IMR-90 (cell line): ENCODE data around the gene LMLN. TPM values are rescaled to one million over a fixed set of nuclear protein-coding genes. Genes with fewer than 3 reads are reported as not detected.

Experiments used
- ATAC-seq: fragments of 200-7000 bp; cut with Tn5 transposase; 2 replicates; pipeline ENCODE4 v1.9.1; 2020; ENCODE audit warnings: low read depth, mild to moderate bottlenecking, moderate library complexity
- BruUV-seq: library from RNA; stranded (reverse); fragments of 400-500 nt; replicated peaks from 2 replicates; lab custom pipeline; 2021; lab: Mats Ljungman, UMichigan
- CTCF ChIA-PET: fragments of 300-600 bp; formaldehyde crosslinking; extraction: SDS; loops from one replicate; lab custom pipeline; 2021; ENCODE audit warnings: antibody characterized with exemption; lab: Yijun Ruan, JAX
- POLR2A ChIA-PET: fragments of 300-600 bp; sonication (Branson Sonifier 250); formaldehyde crosslinking; loops from one replicate; lab custom pipeline; 2022; ENCODE audit warnings: antibody characterized with exemption; ENCODE audit not compliant: unreplicated experiment; lab: Charles Lee
- DNase-seq: peaks from one replicate; pipeline ENCODE4 v3.0.0; 2013
- H2AFZ ChIP-seq: replicated peaks from 2 replicates; pipeline ENCODE3; 2013; ENCODE audit warnings: low read length, mild to moderate bottlenecking; ENCODE audit not compliant: poor library complexity
- H2AK5ac ChIP-seq: 2 replicates; pipeline ENCODE4 v1.6.1; 2013; ENCODE audit warnings: low read depth, low read length, inconsistent platforms
- H2AK9ac ChIP-seq: replicated peaks from 2 replicates; pipeline ENCODE3; 2013; ENCODE audit warnings: mild to moderate bottlenecking, low read depth, low read length, moderate library complexity; ENCODE audit not compliant: poor library complexity
- H2BK120ac ChIP-seq: 2 replicates; pipeline ENCODE4 v1.6.1; 2013; ENCODE audit warnings: low read depth, low read length, inconsistent platforms
- H2BK15ac ChIP-seq: 3 replicates; pipeline ENCODE4 v1.6.1; 2013; ENCODE audit warnings: low read depth, low read length, inconsistent platforms
- H2BK20ac ChIP-seq: 2 replicates; pipeline ENCODE4 v1.6.1; 2013; ENCODE audit warnings: low read depth, mild to moderate bottlenecking, inconsistent platforms, low read length, moderate library complexity
- H2BK5ac ChIP-seq: 2 replicates; pipeline ENCODE4 v1.6.1; 2013; ENCODE audit warnings: mild to moderate bottlenecking, low read depth, low read length, inconsistent platforms; ENCODE audit not compliant: poor library complexity, severe bottlenecking
- H3K14ac ChIP-seq: replicated peaks from 2 replicates; pipeline ENCODE4 v1.6.1; 2013; ENCODE audit warnings: low read depth, low read length, inconsistent platforms
- H3K18ac ChIP-seq: 2 replicates; pipeline ENCODE4 v1.6.1; 2013; ENCODE audit warnings: low read depth, low read length, control low read depth
- H3K23ac ChIP-seq: 2 replicates; pipeline ENCODE4 v1.6.1; 2013; ENCODE audit warnings: low read depth, low read length, inconsistent platforms
- H3K27ac ChIP-seq: 2 replicates; pipeline ENCODE4 v1.5.1; 2013; ENCODE audit warnings: mild to moderate bottlenecking, control low read depth, low read length; ENCODE audit not compliant: insufficient read depth
- H3K27me3 ChIP-seq: 2 replicates; pipeline ENCODE4 v1.6.1; 2013; ENCODE audit warnings: low read length; ENCODE audit not compliant: control insufficient read depth, insufficient read depth
- H3K36me3 ChIP-seq: 2 replicates; pipeline ENCODE4 v1.6.1; 2013; ENCODE audit warnings: low read length, mixed read lengths; ENCODE audit not compliant: control insufficient read depth, insufficient read depth
- H3K4ac ChIP-seq: 2 replicates; pipeline ENCODE4 v1.6.1; 2013; ENCODE audit warnings: low read depth, low read length, inconsistent platforms
- H3K4me1 ChIP-seq: 2 replicates; pipeline ENCODE4 v1.6.1; 2013; ENCODE audit warnings: low read length, mixed read lengths; ENCODE audit not compliant: control insufficient read depth, insufficient read depth
- H3K4me2 ChIP-seq: 2 replicates; pipeline ENCODE4 v1.6.1; 2013; ENCODE audit warnings: low read depth, mild to moderate bottlenecking, control low read depth, low read length, moderate library complexity
- H3K4me3 ChIP-seq: 2 replicates; pipeline ENCODE4 v1.5.1; 2013; ENCODE audit warnings: low read depth, mild to moderate bottlenecking, control low read depth, low read length, moderate library complexity; ENCODE audit not compliant: insufficient read depth
- H3K56ac ChIP-seq: 2 replicates; pipeline ENCODE4 v1.6.1; 2013; ENCODE audit warnings: low read length, inconsistent platforms; ENCODE audit not compliant: insufficient read depth; ENCODE audit errors: extremely low read depth
- H3K79me1 ChIP-seq, 2 experiments: 2 replicates each; pipeline ENCODE4 v1.6.1; 2013; ENCODE audit warnings: low read length in 2 of 2, inconsistent platforms in 1 of 2, low read depth in 1 of 2
- H3K9ac ChIP-seq: 2 replicates; pipeline ENCODE4 v1.6.1; 2013; ENCODE audit warnings: low read depth, low read length, control low read depth
- H3K9me1 ChIP-seq: 2 replicates; pipeline ENCODE4 v1.6.1; 2013; ENCODE audit warnings: low read length, inconsistent platforms; ENCODE audit not compliant: insufficient read depth
- H3K9me3 ChIP-seq: 2 replicates; pipeline ENCODE4 v1.6.1; 2013; ENCODE audit warnings: low read length; ENCODE audit not compliant: control insufficient read depth, insufficient read depth
- H4K20me1 ChIP-seq: 2 replicates; pipeline ENCODE4 v1.6.1; 2013; ENCODE audit warnings: low read length, inconsistent platforms; ENCODE audit not compliant: insufficient read depth
- H4K5ac ChIP-seq: 2 replicates; pipeline ENCODE4 v1.6.1; 2013; ENCODE audit warnings: mild to moderate bottlenecking, low read depth, low read length, control low read depth
- H4K8ac ChIP-seq, 2 experiments: 2 replicates each; pipeline ENCODE4 v1.6.1; 2013; ENCODE audit warnings: low read depth in 2 of 2, low read length in 2 of 2, control low read depth in 1 of 2, inconsistent platforms in 1 of 2
- H4K91ac ChIP-seq: 2 replicates; pipeline ENCODE4 v1.6.1; 2013; ENCODE audit warnings: low read depth, low read length, inconsistent platforms; ENCODE audit not compliant: insufficient read depth
- CHD1 ChIP-seq: IDR thresholded peaks from 2 replicates; pipeline ENCODE4 v1.6.1; 2012; ENCODE audit warnings: low read depth, low read length, improper control_type of control experiment
- FOS ChIP-seq: fragments of 150-350 bp; IDR thresholded peaks from 2 replicates; pipeline ENCODE4 v1.6.1; 2016; ENCODE audit warnings: low read depth, low read length
- MAFK ChIP-seq: IDR thresholded peaks from 2 replicates; pipeline ENCODE4 v1.6.1; 2012; ENCODE audit warnings: low read depth, low read length, improper control_type of control experiment
- MAZ ChIP-seq: IDR thresholded peaks from 2 replicates; pipeline ENCODE4 v1.6.1; 2012; ENCODE audit warnings: low read depth, mild to moderate bottlenecking, low read length, improper control_type of control experiment, moderate library complexity, borderline replicate concordance
- POLR2A ChIP-seq: IDR thresholded peaks from 2 replicates; pipeline ENCODE4 v1.6.1; 2012; ENCODE audit warnings: mild to moderate bottlenecking, low read depth, low read length
- RAD21 ChIP-seq: IDR thresholded peaks from 2 replicates; pipeline ENCODE4 v1.6.1; 2012; ENCODE audit warnings: low read length, improper control_type of control experiment
- RCOR1 ChIP-seq: IDR thresholded peaks from 2 replicates; pipeline ENCODE4 v1.6.1; 2012; ENCODE audit warnings: mild to moderate bottlenecking, low read length, improper control_type of control experiment; ENCODE audit not compliant: insufficient replicate concordance
- RFX5 ChIP-seq: IDR thresholded peaks from 2 replicates; pipeline ENCODE4 v1.8.0; 2012; ENCODE audit warnings: low read depth, mild to moderate bottlenecking, low read length, moderate library complexity
- SMC3 ChIP-seq: fragments of 150-350 bp; IDR thresholded peaks from 2 replicates; pipeline ENCODE4 v1.6.1; 2016; ENCODE audit warnings: low read depth, mild to moderate bottlenecking, antibody characterized with exemption, low read length, moderate library complexity
- WGBS, 2 experiments: methylation state at CpG; one replicate each; pipeline versions ENCODE4 v1.1.5 to v1.1.7; 2013; ENCODE audit warnings: missing lambda C conversion rate in 2 of 2; ENCODE audit not compliant: insufficient read length in 1 of 2; ENCODE audit errors: extremely low coverage in 2 of 2; 5-methylcytosine and 5-hydroxymethylcytosine counted together
- dilution Hi-C: fragments of 300-500 bp; cut with HindIII; formaldehyde crosslinking; loops from one replicate; pipeline ENCODE4 v1.14.3; 2018; ENCODE audit warnings: low sequenced_read_pairs; ENCODE audit not compliant: unreplicated experiment
- in situ Hi-C: fragments of 300-500 bp; cut with MboI; formaldehyde crosslinking; loops from 3 replicates; pipeline ENCODE4 v1.14.3; 2019; ENCODE audit warnings: low sequenced_read_pairs, inconsistent platforms, mixed read lengths
- intact Hi-C: fragments of 100-400 bp; cut with micrococcal nuclease; formaldehyde crosslinking; loops from 2 replicates; pipeline ENCODE4 v1.10.0; 2022
- polyA plus RNA-seq, 3 experiments: library from polyadenylated mRNA; depleted of rRNA; stranded (reverse); fragments of >200 nt; gene quantifications; 2 replicates each; pipeline ENCODE4 v1.2.3, GENCODE V29; 2012; ENCODE audit warnings: low replicate concordance in 1 of 3
- total RNA-seq: library from RNA; depleted of rRNA; stranded (reverse); fragments of >200 nt; gene quantifications from 2 replicates; pipeline ENCODE4 v1.2.3, GENCODE V29; 2012
- TF ChIP-seq, protein P1 (sequence below): fragments of 150-350 bp; IDR thresholded peaks from 2 replicates; pipeline ENCODE4 v1.6.1; 2016; ENCODE audit warnings: low read depth, mild to moderate bottlenecking, low read length, moderate library complexity, borderline replicate concordance
- TF ChIP-seq, protein P2 (sequence below): fragments of 150-350 bp; IDR thresholded peaks from 2 replicates; pipeline ENCODE4 v1.6.1; 2017; ENCODE audit warnings: mild to moderate bottlenecking, antibody characterized with exemption, low read length, low read depth
- TF ChIP-seq, protein P3 (sequence below): conservative IDR thresholded peaks from 2 replicates; pipeline ENCODE4 v1.5.1; 2012; ENCODE audit warnings: mild to moderate bottlenecking, low read depth, low read length, improper control_type of control experiment

The LMLN gene
- total and polyA plus RNA-seq, 2 of the 4 experiments (the other 2 are of a cell fraction), result 3.3 to 3.9 TPM

DNA sequence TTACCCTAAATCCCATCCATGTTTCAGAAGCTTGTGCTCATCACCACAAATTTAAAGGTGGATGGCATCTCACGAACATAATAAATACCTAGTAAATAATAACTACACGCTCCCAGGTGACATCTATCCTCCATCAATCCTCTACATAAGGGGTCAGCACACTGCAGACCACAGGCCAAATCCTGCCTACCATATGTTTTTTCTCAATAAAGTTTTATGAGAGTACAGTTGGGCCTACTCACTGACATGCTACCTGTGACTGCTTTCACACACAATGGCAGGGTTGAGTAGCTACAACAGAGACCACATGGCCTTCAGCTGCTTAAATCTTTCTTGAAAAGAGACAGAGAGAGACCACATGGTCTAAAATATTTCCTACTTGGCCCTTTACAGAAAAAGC lies 105.9 kb downstream of the LMLN start:
- no peak overlapping the region for H3K23ac ChIP-seq
- H3K79me1 ChIP-seq, result no peaks in the 10 kb centered on the region
- WGBS, 2 experiments, result no CpG with 5 or more reads among the region's 2 CpGs
- H3K4me3 ChIP-seq, result no peak overlapping the region
- H4K91ac ChIP-seq, result no peak overlapping the region
- H3K4ac ChIP-seq, result no peak overlapping the region
- H2AFZ ChIP-seq, result no peak overlapping the region
- H2AK5ac ChIP-seq, result no peak overlapping the region
- H3K14ac ChIP-seq, result no peak overlapping the region
- H3K56ac ChIP-seq, result no peak overlapping the region
- no peak overlapping the region for H4K5ac ChIP-seq
- no peak overlapping the region for H3K9ac ChIP-seq
- no peak overlapping the region for H4K8ac ChIP-seq
- ATAC-seq, result no peak
- H3K36me3 ChIP-seq, result no peaks in the 10 kb centered on the region
- dilution Hi-C loops, result no loop called here
- no peak overlapping the region for H2AK9ac ChIP-seq
- no peak overlapping the region for H2BK20ac ChIP-seq
- H3K27ac ChIP-seq, result no peak overlapping the region
- TF ChIP-seq FOS (no peak), RAD21 (no peak), MAFK (no peak), POLR2A (no peak), RCOR1 (no peak), RFX5 (no peak), MAZ (no peak), SMC3 (no peak), CHD1 (no peak)
- TF ChIP-seq, protein P1, sequence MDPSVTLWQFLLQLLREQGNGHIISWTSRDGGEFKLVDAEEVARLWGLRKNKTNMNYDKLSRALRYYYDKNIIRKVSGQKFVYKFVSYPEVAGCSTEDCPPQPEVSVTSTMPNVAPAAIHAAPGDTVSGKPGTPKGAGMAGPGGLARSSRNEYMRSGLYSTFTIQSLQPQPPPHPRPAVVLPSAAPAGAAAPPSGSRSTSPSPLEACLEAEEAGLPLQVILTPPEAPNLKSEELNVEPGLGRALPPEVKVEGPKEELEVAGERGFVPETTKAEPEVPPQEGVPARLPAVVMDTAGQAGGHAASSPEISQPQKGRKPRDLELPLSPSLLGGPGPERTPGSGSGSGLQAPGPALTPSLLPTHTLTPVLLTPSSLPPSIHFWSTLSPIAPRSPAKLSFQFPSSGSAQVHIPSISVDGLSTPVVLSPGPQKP, result no peak
- TF ChIP-seq, protein P2, sequence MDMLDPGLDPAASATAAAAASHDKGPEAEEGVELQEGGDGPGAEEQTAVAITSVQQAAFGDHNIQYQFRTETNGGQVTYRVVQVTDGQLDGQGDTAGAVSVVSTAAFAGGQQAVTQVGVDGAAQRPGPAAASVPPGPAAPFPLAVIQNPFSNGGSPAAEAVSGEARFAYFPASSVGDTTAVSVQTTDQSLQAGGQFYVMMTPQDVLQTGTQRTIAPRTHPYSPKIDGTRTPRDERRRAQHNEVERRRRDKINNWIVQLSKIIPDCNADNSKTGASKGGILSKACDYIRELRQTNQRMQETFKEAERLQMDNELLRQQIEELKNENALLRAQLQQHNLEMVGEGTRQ, result no peak
- TF ChIP-seq, protein P3, sequence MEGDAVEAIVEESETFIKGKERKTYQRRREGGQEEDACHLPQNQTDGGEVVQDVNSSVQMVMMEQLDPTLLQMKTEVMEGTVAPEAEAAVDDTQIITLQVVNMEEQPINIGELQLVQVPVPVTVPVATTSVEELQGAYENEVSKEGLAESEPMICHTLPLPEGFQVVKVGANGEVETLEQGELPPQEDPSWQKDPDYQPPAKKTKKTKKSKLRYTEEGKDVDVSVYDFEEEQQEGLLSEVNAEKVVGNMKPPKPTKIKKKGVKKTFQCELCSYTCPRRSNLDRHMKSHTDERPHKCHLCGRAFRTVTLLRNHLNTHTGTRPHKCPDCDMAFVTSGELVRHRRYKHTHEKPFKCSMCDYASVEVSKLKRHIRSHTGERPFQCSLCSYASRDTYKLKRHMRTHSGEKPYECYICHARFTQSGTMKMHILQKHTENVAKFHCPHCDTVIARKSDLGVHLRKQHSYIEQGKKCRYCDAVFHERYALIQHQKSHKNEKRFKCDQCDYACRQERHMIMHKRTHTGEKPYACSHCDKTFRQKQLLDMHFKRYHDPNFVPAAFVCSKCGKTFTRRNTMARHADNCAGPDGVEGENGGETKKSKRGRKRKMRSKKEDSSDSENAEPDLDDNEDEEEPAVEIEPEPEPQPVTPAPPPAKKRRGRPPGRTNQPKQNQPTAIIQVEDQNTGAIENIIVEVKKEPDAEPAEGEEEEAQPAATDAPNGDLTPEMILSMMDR, result no peak
- peaks cover 29% of the 10 kb centered on the region for H3K27me3 ChIP-seq
- no peaks in the 10 kb centered on the region for H3K9me3 ChIP-seq
- no peak for DNase-seq
- no peak overlapping the region for H2BK15ac ChIP-seq
- ChIA-PET POLR2A (no interaction called here), CTCF (interaction anchor here (3.3 kb wide), 1 partner anchor 14 kb away, joined by 13 read pairs; no protein-coding TSS in a partner anchor)
- H3K4me2 ChIP-seq, result no peak overlapping the region
- no peak overlapping the region for H2BK120ac ChIP-seq
- no TSS peak for BruUV-seq
- no peak overlapping the region for H3K18ac ChIP-seq
- no peaks in the 10 kb centered on the region for H4K20me1 ChIP-seq
- H2BK5ac ChIP-seq, result no peak overlapping the region
- intact Hi-C loops, result no loop called here
- no peaks in the 10 kb centered on the region for H3K4me1 ChIP-seq
- in situ Hi-C loops, result no loop called here
- H3K9me1 ChIP-seq, result no peaks in the 10 kb centered on the region
